A549 (cell line): Measurements from ENCODE around the gene PRPSAP1. TPM values are rescaled to one million over a fixed set of nuclear protein-coding genes. Genes with fewer than 3 reads are reported as not detected.

Source experiments
- ATAC-seq, 2 experiments: fragments of 200-7000 bp in 1 of 2; fragments of >200 bp in 1 of 2; cut with Nextera tagmentation in 1 of 2; cut with Tn5 transposase in 1 of 2; 3 replicates each; pipeline versions ENCODE4 v1.8.0 to v1.9.1; 2018 to 2020; ENCODE audit warnings: mild to moderate bottlenecking in 1 of 2, moderate library complexity in 1 of 2
- CTCF ChIA-PET: fragments of 300-600 bp; sonication (Branson Sonifier 250); formaldehyde crosslinking; extraction: SDS; loops from one replicate; lab custom pipeline; 2021; ENCODE audit warnings: antibody characterized with exemption, inconsistent platforms; lab: Yijun Ruan, JAX
- POLR2A ChIA-PET: fragments of 350-600 bp; formaldehyde crosslinking; extraction: SDS; loops from one replicate; lab custom pipeline; 2021; ENCODE audit warnings: antibody characterized with exemption, inconsistent platforms; lab: Yijun Ruan, JAX
- DNase-seq, 2 experiments: peaks; one replicate each; pipeline versions ENCODE4 v3.0.0 to v3.0.0-alpha.2; 2011 to 2016; ENCODE audit warnings: low read depth in 1 of 2, low spot score in 1 of 2
- FAIRE-seq: peaks from 2 replicates; lab custom pipeline; 2011; peaks lifted over from hg19 to GRCh38; lab: Jason Lieb, UNC
- H3K27ac ChIP-seq, 2 experiments: fragments of >200 bp; sonication (Bioruptor Twin); formaldehyde crosslinking; 3 replicates each; pipeline ENCODE4 v1.5.1; 2016 to 2017
- H3K4me1 ChIP-seq: fragments of >200 bp; sonication (Bioruptor Twin); formaldehyde crosslinking; 3 replicates; pipeline ENCODE4 v1.6.1; 2016
- H3K4me2 ChIP-seq: fragments of >200 bp; sonication (Bioruptor Twin); formaldehyde crosslinking; 3 replicates; pipeline ENCODE4 v1.6.1; 2016
- H3K4me3 ChIP-seq: fragments of >200 bp; sonication (Bioruptor Twin); formaldehyde crosslinking; 3 replicates; pipeline ENCODE4 v1.5.1; 2016
- H3K9me3 ChIP-seq: fragments of >200 bp; sonication (Bioruptor Twin); formaldehyde crosslinking; 3 replicates; pipeline ENCODE4 v1.6.1; 2016
- BHLHE40 ChIP-seq: IDR thresholded peaks from 2 replicates; pipeline ENCODE4 v1.6.1; 2012; ENCODE audit warnings: low read depth, low read length, inconsistent platforms
- CBX2 ChIP-seq: fragments of 200-600 bp; sonication (generic); IDR thresholded peaks from 2 replicates; pipeline ENCODE4 v1.6.1; 2016; ENCODE audit warnings: low read depth, mild to moderate bottlenecking, borderline replicate concordance
- CHD2 ChIP-seq: fragments of 150-350 bp; IDR thresholded peaks from 2 replicates; pipeline ENCODE4 v1.6.1; 2014; ENCODE audit warnings: low read length; ENCODE audit not compliant: partially characterized antibody
- CHD4 ChIP-seq: fragments of 200-600 bp; sonication (generic); IDR thresholded peaks from 2 replicates; pipeline ENCODE4 v1.6.1; 2016; ENCODE audit warnings: antibody characterized with exemption, mild to moderate bottlenecking, borderline replicate concordance
- CTCF ChIP-seq: fragments of >200 bp; sonication (Bioruptor Twin); formaldehyde crosslinking; IDR thresholded peaks from 3 replicates; pipeline ENCODE4 v1.5.1; 2016
- E2F6 ChIP-seq: IDR thresholded peaks from 2 replicates; pipeline ENCODE4 v1.6.1; 2012; ENCODE audit warnings: low read depth, borderline replicate concordance
- EHF ChIP-seq: fragments of 250-450 bp; sonication (Bioruptor Pico); IDR thresholded peaks from 2 replicates; pipeline ENCODE4 v1.5.0; 2020; ENCODE audit warnings: mild to moderate bottlenecking
- EHMT2 ChIP-seq: fragments of 200-600 bp; sonication (generic); IDR thresholded peaks from 2 replicates; pipeline ENCODE4 v1.6.1; 2016; ENCODE audit warnings: antibody characterized with exemption, low read depth, mild to moderate bottlenecking, moderate library complexity
- FOSB ChIP-seq: fragments of 250-450 bp; sonication (Bioruptor Pico); IDR thresholded peaks from 2 replicates; pipeline ENCODE4 v1.5.0; 2020; ENCODE audit warnings: mild to moderate bottlenecking, moderate library complexity
- FOSL2 ChIP-seq, 2 experiments: fragments of 450-650 bp in 1 of 2; fragments of >200 bp in 1 of 2; sonication (Bioruptor Twin) in 1 of 2; formaldehyde crosslinking; IDR thresholded peaks; 2 replicates each; pipeline versions ENCODE4 v1.5.0 to v1.6.1; 2016 to 2020; ENCODE audit warnings: mild to moderate bottlenecking in 1 of 2, moderate library complexity in 1 of 2
- HEYL ChIP-seq: fragments of 250-450 bp; sonication (Bioruptor Pico); IDR thresholded peaks from 2 replicates; pipeline ENCODE4 v1.8.0; 2021; ENCODE audit warnings: mild to moderate bottlenecking, moderate library complexity
- HMGXB4 ChIP-seq: fragments of 250-450 bp; sonication (Bioruptor Pico); IDR thresholded peaks from 2 replicates; pipeline ENCODE4 v1.5.0; 2021; ENCODE audit warnings: mild to moderate bottlenecking, moderate library complexity, borderline replicate concordance
- HOXB5 ChIP-seq: fragments of 250-450 bp; sonication (Bioruptor Pico); IDR thresholded peaks from 2 replicates; pipeline ENCODE4 v1.5.0; 2020; ENCODE audit warnings: mild to moderate bottlenecking, moderate library complexity
- KDM1A ChIP-seq: fragments of 200-600 bp; sonication (generic); IDR thresholded peaks from 2 replicates; pipeline ENCODE4 v1.6.1; 2016; ENCODE audit warnings: low read depth, mild to moderate bottlenecking
- MAX ChIP-seq: IDR thresholded peaks from 2 replicates; pipeline ENCODE4 v1.6.1; 2012
- PBX3 ChIP-seq: IDR thresholded peaks from 2 replicates; pipeline ENCODE4 v1.6.1; 2012
- POLR2AphosphoS2 ChIP-seq: conservative IDR thresholded peaks from 2 replicates; pipeline ENCODE4 v1.6.1; 2012; ENCODE audit warnings: low read length, improper control_type of control experiment, inconsistent platforms
- RFX5 ChIP-seq: fragments of 450-650 bp; IDR thresholded peaks from 2 replicates; pipeline ENCODE4 v1.7.1; 2014; ENCODE audit warnings: antibody characterized with exemption, mild to moderate bottlenecking, moderate library complexity
- SREBF2 ChIP-seq: fragments of 450-650 bp; IDR thresholded peaks from 2 replicates; pipeline ENCODE4 v1.6.1; 2014; ENCODE audit warnings: mild to moderate bottlenecking, moderate library complexity
- USF2 ChIP-seq: fragments of 450-650 bp; IDR thresholded peaks from 2 replicates; pipeline ENCODE4 v1.6.1; 2014; ENCODE audit warnings: antibody characterized with exemption
- ZFP36 ChIP-seq: fragments of 450-650 bp; IDR thresholded peaks from 2 replicates; pipeline ENCODE4 v1.6.1; 2014; ENCODE audit warnings: borderline replicate concordance; ENCODE audit not compliant: partially characterized antibody
- WGBS: methylation state at CpG from one replicate; pipeline ENCODE4 v1.1.6; 2017; ENCODE audit errors: missing lambda C conversion rate; 5-methylcytosine and 5-hydroxymethylcytosine counted together
- polyA plus RNA-seq, 4 experiments: library from polyadenylated mRNA; depleted of rRNA in 3 of 4; stranded (reverse); fragments of >200 nt; fragmentation: RNase III in 1 of 4; extraction: RNeasy Plus Mini Kit Qiagen cat#74134 plus additional on column Dnase treatment in 1 of 4; gene quantifications; 2 replicates in 3 of 4; 3 replicates in 1 of 4; pipeline ENCODE4 v1.2.3, GENCODE V29; 2011 to 2017

Gene PRPSAP1
- polyA plus RNA-seq, 2 of the 4 experiments (the other 2 are of a cell fraction): 63.3 to 80.9 TPM

GRCh38 chr17:76260669-76261068 is 93.0 kb downstream of the PRPSAP1 start:
- no peak overlapping the region for H3K4me2 ChIP-seq
- no peak for DNase-seq
- no peaks in the 10 kb centered on the region for H3K9me3 ChIP-seq
- ChIA-PET POLR2A (no interaction called here), CTCF (interaction anchor here (0.8 to 7.8 kb wide), 9 partner anchors 11 to 137 kb away, joined by 3 to 101 read pairs (median 5); no protein-coding TSS in a partner anchor)
- H3K4me1 ChIP-seq: peaks cover 7% of the 10 kb centered on the region
- FAIRE-seq: no peak
- no peak for TF ChIP-seq HOXB5 (CRISPR knock-in tag)
- TF ChIP-seq FOSB (CRISPR knock-in tag): no peak
- no peak for TF ChIP-seq SREBF2
- TF ChIP-seq EHMT2: no peak
- TF ChIP-seq E2F6: no peak
- TF ChIP-seq POLR2AphosphoS2: no peak
- TF ChIP-seq ZFP36: no peak
- TF ChIP-seq CBX2: no peak
- TF ChIP-seq HMGXB4: no peak
- no peak for TF ChIP-seq EHF (CRISPR knock-in tag)
- TF ChIP-seq KDM1A: no peak
- no peak for TF ChIP-seq CHD4
- TF ChIP-seq MAX: no peak
- no peak overlapping the region for H3K27ac ChIP-seq
- H3K4me3 ChIP-seq: no peak overlapping the region
- WGBS: 85% methylated on average over 5 of the region's 5 CpGs
- ATAC-seq: no peak

GRCh38 chr17:76260220-76260619 is 93.5 kb downstream of the PRPSAP1 start:
- ChIA-PET CTCF (interaction anchor here (0.8 to 7.8 kb wide), 9 partner anchors 11 to 138 kb away, joined by 3 to 101 read pairs (median 5); no protein-coding TSS in a partner anchor), POLR2A (no interaction called here)
- DNase-seq (no peak), FAIRE-seq (no peak), ATAC-seq (no peak)
- H3K4me2 ChIP-seq: no peak overlapping the region
- no peaks in the 10 kb centered on the region for H3K9me3 ChIP-seq
- TF ChIP-seq HEYL (CRISPR knock-in tag) (no peak), PBX3 (no peak), FOSL2 (IDR thresholded peaks at IDR 0.05) (no peak), FOSL2 (CRISPR knock-in tag; IDR thresholded peaks at IDR 0.05) (no peak), MAX (no peak), CHD2 (no peak), HMGXB4 (no peak), CTCF (no peak), USF2 (no peak), RFX5 (no peak), EHF (CRISPR knock-in tag) (no peak), BHLHE40 (no peak)
- H3K4me3 ChIP-seq: no peak overlapping the region
- peaks cover 7% of the 10 kb centered on the region for H3K4me1 ChIP-seq
- H3K27ac ChIP-seq: peak overlapping the region in 1 of 2 experiments; percentile 5; a peak in 1 of 6 replicates
- 87% methylated on average over 7 of the region's 7 CpGs for WGBS
